Tibial artery (tissue), 4 donors: ENCODE data around the gene GALNT9.

Source experiments
- DNase-seq, 2 donors: peaks; one replicate each; pipeline ENCODE4 v3.0.0-alpha.2; 2019
- H3K27ac ChIP-seq, 2 donors: fragments of 200-600 bp; sonication (generic) in 1 of 2; 1 replicate in 1 of 2; 2 replicates in 1 of 2; pipeline ENCODE4 v1.5.1; 2018 to 2019; ENCODE audit warnings: mild to moderate bottlenecking in 1 of 2
- H3K27me3 ChIP-seq, 2 donors: fragments of 200-600 bp; sonication (generic) in 1 of 2; one replicate each; pipeline versions ENCODE4 v1.5.1 to v1.6.0; 2016 to 2019
- H3K36me3 ChIP-seq, 3 donors: fragments of 200-600 bp; sonication (generic) in 2 of 3; one replicate each; pipeline ENCODE4 v1.5.1; 2016 to 2019; ENCODE audit warnings: mild to moderate bottlenecking in 2 of 3
- H3K4me1 ChIP-seq, 4 donors: fragments of 200-600 bp; sonication (generic) in 2 of 4; 1 replicate in 3 of 4; 2 replicates in 1 of 4; pipeline ENCODE4 v1.5.1; 2016 to 2019
- H3K4me3 ChIP-seq, 2 donors: fragments of 200-600 bp; sonication (generic) in 1 of 2; 1 replicate in 1 of 2; 2 replicates in 1 of 2; pipeline ENCODE4 v1.5.1; 2018 to 2019; ENCODE audit warnings: mild to moderate bottlenecking in 2 of 2
- H3K9me3 ChIP-seq, 3 donors: fragments of 200-600 bp; sonication (generic) in 1 of 3; one replicate each; pipeline ENCODE4 v1.5.1; 2016 to 2019
- intact Hi-C: fragments of 100-400 bp; cut with DNase I; formaldehyde crosslinking; loops from one replicate; pipeline ENCODE4 v1.15.0; 2023; ENCODE audit warnings: low total_unique reads
- TF ChIP-seq, protein P1 (sequence below), 2 experiments: fragments of 200-600 bp in 1 of 2; fragments of 450-650 bp in 1 of 2; IDR thresholded peaks; one replicate each; pipeline ENCODE4 v1.5.1; 2017 to 2019; ENCODE audit warnings: antibody characterized with exemption in 2 of 2, mild to moderate bottlenecking in 1 of 2, moderate library complexity in 1 of 2

GALNT9 gene

DNA sequence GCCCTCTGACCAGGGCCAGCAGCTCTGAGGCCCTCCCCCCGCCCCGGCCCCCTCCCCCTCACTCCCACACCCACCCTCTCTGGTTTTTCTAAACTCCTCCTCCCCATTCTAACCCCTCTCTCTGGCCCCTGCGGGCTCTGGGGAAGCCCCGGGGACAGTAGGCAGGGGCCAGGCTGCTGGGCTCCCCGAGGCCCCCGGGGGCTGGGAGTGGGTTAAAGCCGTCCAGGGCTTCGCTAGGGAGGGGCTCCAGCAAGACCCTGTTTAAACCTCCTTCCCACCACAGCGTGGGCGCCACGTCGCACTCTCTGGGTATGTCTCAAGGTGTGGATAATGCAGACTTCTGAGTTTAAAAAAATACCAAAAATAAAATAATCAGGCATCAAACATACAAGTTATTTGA lies 51.4 kb downstream of the GALNT9 start:
- no peak overlapping the region for H3K4me3 ChIP-seq
- intact Hi-C loops = no loop called here

DNA sequence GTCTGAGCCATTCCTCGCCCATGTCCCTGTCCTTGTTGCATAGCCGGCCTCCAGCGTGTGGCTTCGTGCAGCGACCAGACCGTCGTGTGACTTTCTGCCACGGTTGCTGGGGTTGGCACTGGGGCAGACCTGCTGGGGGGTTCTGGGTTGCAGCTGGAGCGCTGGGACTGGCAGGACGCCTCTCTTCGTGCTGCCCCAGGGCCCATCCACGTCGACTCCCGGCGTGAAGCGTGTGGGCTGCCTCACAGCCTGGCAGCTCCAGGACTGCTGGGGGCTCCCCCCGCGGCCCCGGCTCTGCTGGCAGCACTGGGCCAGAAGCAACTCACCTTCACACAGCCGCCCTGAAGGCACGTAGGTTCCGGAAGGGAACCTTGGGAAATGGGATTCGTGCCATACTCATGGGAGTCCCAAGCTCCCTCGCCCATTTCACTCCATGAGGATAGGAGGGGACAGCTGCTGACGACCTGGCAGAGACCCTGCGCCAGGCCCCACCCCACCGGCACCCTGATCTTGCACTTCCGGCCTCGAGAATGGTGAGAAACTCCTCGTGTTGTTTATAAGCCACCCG lies 51.9 kb downstream of the GALNT9 start:
- no peak for DNase-seq
- intact Hi-C loops = no loop called here
- H3K4me1 ChIP-seq = peaks cover 0 to 3% (median 0%) of the 10 kb centered on the region in 4 donors

More for the DNA sequence above, 51.4 kb downstream of the GALNT9 start:
- peaks cover 0 to 3% (median 0%) of the 10 kb centered on the region in 4 donors for H3K4me1 ChIP-seq
- H3K9me3 ChIP-seq = no peaks in the 10 kb centered on the region
- H3K36me3 ChIP-seq = no peaks in the 10 kb centered on the region
- H3K27ac ChIP-seq = no peak overlapping the region
- peaks cover 0 to 100% of the 10 kb centered on the region in 2 donors for H3K27me3 ChIP-seq
- DNase-seq = no peak
- TF ChIP-seq, protein P1, sequence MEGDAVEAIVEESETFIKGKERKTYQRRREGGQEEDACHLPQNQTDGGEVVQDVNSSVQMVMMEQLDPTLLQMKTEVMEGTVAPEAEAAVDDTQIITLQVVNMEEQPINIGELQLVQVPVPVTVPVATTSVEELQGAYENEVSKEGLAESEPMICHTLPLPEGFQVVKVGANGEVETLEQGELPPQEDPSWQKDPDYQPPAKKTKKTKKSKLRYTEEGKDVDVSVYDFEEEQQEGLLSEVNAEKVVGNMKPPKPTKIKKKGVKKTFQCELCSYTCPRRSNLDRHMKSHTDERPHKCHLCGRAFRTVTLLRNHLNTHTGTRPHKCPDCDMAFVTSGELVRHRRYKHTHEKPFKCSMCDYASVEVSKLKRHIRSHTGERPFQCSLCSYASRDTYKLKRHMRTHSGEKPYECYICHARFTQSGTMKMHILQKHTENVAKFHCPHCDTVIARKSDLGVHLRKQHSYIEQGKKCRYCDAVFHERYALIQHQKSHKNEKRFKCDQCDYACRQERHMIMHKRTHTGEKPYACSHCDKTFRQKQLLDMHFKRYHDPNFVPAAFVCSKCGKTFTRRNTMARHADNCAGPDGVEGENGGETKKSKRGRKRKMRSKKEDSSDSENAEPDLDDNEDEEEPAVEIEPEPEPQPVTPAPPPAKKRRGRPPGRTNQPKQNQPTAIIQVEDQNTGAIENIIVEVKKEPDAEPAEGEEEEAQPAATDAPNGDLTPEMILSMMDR (IDR thresholded peaks at IDR 0.05) = no peak

DNA sequence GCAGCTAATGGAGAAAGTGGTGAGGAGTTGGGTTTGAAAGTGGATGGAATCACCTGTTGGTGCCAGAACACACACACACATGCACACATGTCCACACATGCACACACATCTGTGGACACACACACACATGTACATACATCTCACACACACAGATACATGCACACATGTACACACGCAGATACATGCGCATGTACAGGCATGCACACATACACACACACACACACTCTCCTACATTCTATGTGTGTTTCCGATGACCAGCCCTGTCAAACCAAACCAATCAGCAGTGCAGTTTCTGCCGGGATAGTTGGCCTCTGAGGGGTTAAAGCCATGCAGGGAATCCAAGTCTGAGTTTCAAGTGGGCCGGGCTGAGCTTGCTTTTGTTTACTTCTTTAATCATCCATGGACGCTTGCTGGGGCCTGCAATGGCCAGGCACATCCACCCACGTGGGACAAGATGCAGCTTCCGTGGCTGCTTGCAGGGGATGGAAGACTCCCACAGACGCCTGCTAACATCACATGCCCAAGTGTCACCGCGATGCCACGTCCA lies 52.5 kb downstream of the GALNT9 start:
- H3K4me1 ChIP-seq = peaks cover 0 to 3% (median 0%) of the 10 kb centered on the region in 4 donors
- H3K9me3 ChIP-seq = no peaks in the 10 kb centered on the region
- H3K36me3 ChIP-seq = no peaks in the 10 kb centered on the region
- DNase-seq = no peak
- no peak overlapping the region for H3K4me3 ChIP-seq
- intact Hi-C loops = no loop called here
- H3K27ac ChIP-seq = no peak overlapping the region
- H3K27me3 ChIP-seq = peaks cover 0 to 95% of the 10 kb centered on the region in 2 donors
- TF ChIP-seq, protein P1 (IDR thresholded peaks at IDR 0.05) = no peak

More for the DNA sequence above, 51.9 kb downstream of the GALNT9 start:
- TF ChIP-seq, protein P1 (IDR thresholded peaks at IDR 0.05) = no peak
- no peak overlapping the region for H3K27ac ChIP-seq
- H3K4me3 ChIP-seq = no peak overlapping the region
- no peaks in the 10 kb centered on the region for H3K36me3 ChIP-seq
- peaks cover 0 to 98% of the 10 kb centered on the region in 2 donors for H3K27me3 ChIP-seq
- no peaks in the 10 kb centered on the region for H3K9me3 ChIP-seq

DNA sequence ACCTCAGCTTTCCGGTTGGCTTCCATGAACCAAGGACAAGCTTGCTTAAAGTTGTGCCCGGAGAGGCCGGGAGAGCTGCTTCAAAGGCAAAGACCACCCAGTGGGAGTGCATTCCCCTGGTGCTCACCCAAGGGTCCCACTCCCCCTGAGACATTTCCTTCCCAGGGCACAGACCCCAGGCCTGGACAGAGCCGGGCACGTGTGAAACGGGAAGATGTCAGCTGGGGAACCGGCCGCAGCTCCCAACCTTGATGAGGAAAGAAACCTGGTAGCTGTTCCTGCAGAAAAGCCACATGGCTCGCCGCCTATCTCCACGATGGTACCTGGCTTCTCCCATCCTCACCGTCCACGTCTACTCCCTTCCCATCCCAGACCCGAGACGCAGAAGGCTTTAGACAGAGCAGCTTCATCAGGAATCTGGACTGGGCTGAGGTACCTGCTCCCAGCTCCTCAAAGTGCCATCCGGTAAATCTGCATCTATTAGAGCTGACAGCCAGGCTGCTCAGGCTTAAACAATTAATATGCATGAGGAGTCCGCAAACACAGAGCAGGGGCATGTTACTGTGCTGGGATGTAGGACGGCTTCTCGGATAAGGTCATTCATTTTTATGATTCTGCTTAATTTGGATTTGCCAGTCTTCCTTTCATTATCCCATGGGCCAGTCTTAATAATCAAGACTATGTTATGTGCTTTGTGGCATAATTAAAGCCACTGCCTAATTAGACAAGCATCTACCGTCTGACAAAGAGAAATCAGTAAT lies 53.1 kb downstream of the GALNT9 start:
- intact Hi-C loops = no loop called here
- no peak overlapping the region for H3K27ac ChIP-seq
- H3K9me3 ChIP-seq = no peaks in the 10 kb centered on the region
- no peak for DNase-seq
- peaks cover 0 to 94% of the 10 kb centered on the region in 2 donors for H3K27me3 ChIP-seq
- no peaks in the 10 kb centered on the region for H3K36me3 ChIP-seq
- H3K4me1 ChIP-seq = peaks cover 0 to 3% (median 0%) of the 10 kb centered on the region in 4 donors
- TF ChIP-seq, protein P1 (IDR thresholded peaks at IDR 0.05) = no peak
- H3K4me3 ChIP-seq = no peak overlapping the region

DNA sequence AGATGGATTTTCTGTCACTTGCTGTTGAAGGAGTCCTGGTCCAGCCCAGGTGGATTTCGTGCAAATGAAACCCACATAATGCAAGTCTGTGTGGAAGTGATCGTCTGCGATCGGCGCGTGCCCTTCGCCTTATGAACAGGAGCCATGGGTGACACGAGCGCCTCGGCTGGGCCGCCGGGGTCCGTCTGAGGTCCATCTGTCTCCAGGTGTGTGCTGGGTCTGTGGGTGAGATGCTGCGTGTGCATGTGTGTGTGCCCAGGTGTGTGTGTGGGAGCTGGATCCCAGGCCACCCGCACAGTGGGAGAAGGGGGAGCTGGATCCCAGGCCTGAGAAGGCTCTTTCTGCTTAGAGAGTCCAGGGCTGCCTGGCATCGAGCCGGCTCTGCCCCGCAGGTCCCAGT lies 53.8 kb downstream of the GALNT9 start:
- Histone ChIP-seq H3K4me1 (peaks cover 0 to 3% (median 0%) of the 10 kb centered on the region in 4 donors), H3K27ac (no peak overlapping the region)

More for the DNA sequence above, 53.8 kb downstream of the GALNT9 start:
- peaks cover 0 to 92% of the 10 kb centered on the region in 2 donors for H3K27me3 ChIP-seq
- no peak for DNase-seq
- H3K36me3 ChIP-seq = no peaks in the 10 kb centered on the region
- intact Hi-C loops = no loop called here
- H3K4me3 ChIP-seq = no peak overlapping the region
- TF ChIP-seq, protein P1 (IDR thresholded peaks at IDR 0.05) = no peak
- no peaks in the 10 kb centered on the region for H3K9me3 ChIP-seq
